Muscle layer of duodenum (tissue), 2 donors: ENCODE results near the gene RNF43.
A peak's percentile ranks its signal among the peaks of the same experiment; 100 is the strongest.

ENCODE experiments used
- H3K27ac ChIP-seq: one replicate; pipeline ENCODE4 v1.7.0; 2013; ENCODE audit warnings: mild to moderate bottlenecking, low read length
- H3K27me3 ChIP-seq: one replicate; pipeline ENCODE4 v1.7.0; 2013; ENCODE audit warnings: low read depth, mild to moderate bottlenecking, control low read depth, low read length
- H3K36me3 ChIP-seq, 2 donors: one replicate each; pipeline ENCODE4 v1.7.0; 2013; ENCODE audit warnings: low read length in 2 of 2, control low read depth in 1 of 2, mild to moderate bottlenecking in 1 of 2; ENCODE audit not compliant: insufficient read depth in 2 of 2, control insufficient read depth in 1 of 2
- H3K4me1 ChIP-seq, 2 donors: one replicate each; pipeline ENCODE4 v1.7.0; 2013; ENCODE audit warnings: low read length in 2 of 2, mild to moderate bottlenecking in 2 of 2, control low read depth in 1 of 2, moderate library complexity in 1 of 2; ENCODE audit not compliant: insufficient read depth in 2 of 2, control insufficient read depth in 1 of 2
- H3K4me3 ChIP-seq, 2 donors: one replicate each; pipeline ENCODE4 v1.7.0; 2013; ENCODE audit warnings: low read length in 2 of 2, low read depth in 1 of 2, mild to moderate bottlenecking in 1 of 2
- H3K9me3 ChIP-seq, 2 donors: one replicate each; pipeline ENCODE4 v1.7.0; 2013; ENCODE audit warnings: low read length in 2 of 2, control low read depth in 1 of 2, mild to moderate bottlenecking in 1 of 2; ENCODE audit not compliant: control insufficient read depth in 1 of 2
- donor health status: healthy.

Gene RNF43

DNA sequence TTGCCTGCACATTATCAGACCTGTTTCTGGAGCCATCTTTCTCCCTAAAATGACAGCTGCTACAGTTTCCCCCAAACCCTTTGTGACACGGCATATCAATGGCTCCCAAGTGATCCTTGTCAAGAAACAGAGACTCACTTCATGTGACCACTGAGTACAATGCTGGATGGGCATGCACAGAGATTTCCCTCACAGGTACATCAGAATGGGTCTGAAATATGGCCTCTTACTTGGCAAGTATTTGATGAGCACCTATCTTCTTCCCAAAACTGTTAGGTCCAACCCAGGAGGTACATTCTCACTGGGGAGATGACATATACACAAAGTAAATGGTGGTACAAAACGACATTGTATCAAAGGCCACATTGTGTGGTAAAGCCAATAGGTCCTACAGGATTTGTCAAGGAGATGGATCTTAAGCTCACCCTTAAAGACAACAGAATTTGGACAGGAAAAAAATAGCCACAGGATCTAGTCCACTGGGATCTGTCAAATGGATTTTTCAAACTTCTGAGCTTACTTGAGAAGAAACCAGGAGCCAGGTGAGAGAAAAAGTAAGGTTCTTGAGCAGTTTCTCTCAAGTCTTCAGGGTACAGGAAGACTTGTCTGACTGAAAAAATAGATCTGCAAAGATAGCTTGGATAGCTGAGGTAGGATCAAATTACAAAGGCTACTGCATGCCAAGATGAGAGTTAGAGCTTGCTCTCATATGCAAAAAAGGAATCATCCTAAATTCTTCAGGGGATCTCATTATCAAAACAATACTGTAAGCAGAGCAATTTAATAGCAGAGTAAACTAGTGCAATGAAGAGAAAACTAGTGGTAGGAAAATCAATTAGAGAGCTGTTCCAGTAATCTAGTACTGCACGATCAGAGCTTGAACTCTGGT, 28.8 kb downstream of the RNF43 start:
- no peaks in the 10 kb centered on the region for H3K4me1 ChIP-seq
- no peak overlapping the region for H3K27ac ChIP-seq
- H3K9me3 ChIP-seq = no peaks in the 10 kb centered on the region
- H3K27me3 ChIP-seq = no peaks in the 10 kb centered on the region
- H3K36me3 ChIP-seq = no peaks in the 10 kb centered on the region
- H3K4me3 ChIP-seq = no peak overlapping the region

- Histone ChIP-seq H3K4me3 (no peak overlapping the region), H3K4me1 (no peaks in the 10 kb centered on the region), H3K27me3 (no peaks in the 10 kb centered on the region), H3K27ac (no peak overlapping the region), H3K9me3 (no peaks in the 10 kb centered on the region), H3K36me3 (no peaks in the 10 kb centered on the region)
Observed at GRCh38 chr17:58387834-58388233, 29.5 kb downstream of the RNF43 start.

- no peaks in the 10 kb centered on the region for H3K27me3 ChIP-seq
- H3K4me3 ChIP-seq = no peak overlapping the region
- H3K36me3 ChIP-seq = no peaks in the 10 kb centered on the region
- peaks cover 2 to 4% of the 10 kb centered on the region in 2 donors for H3K4me1 ChIP-seq
- no peak overlapping the region for H3K27ac ChIP-seq
- no peaks in the 10 kb centered on the region for H3K9me3 ChIP-seq
Observed at GRCh38 chr17:58386708-58387107, 30.6 kb downstream of the RNF43 start.

DNA sequence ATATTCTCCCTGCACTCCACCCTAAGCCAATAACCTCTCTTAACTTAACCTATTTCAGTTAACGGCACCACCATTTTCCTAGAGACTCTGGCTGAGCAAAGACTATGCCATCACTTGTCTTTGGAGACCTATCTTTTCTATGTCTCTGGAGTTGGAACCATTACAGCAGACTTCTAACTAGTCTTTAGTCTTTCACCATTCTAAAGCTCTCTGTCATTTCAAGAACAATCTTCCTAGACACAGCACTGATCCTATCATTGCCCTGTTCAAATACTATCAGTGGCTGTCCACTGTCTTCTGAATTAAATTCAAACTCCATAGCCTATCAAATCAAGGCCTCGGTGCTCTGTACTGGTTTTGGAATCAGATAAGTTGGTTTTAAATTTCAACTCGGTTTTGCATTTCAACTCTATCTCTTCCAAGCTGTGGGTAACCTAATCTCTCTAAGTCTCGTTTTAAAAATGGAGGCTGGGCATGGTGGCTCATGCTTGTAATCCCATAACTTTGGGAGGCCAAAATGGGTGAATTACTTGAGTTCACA, 31.9 kb downstream of the RNF43 start:
- no peak overlapping the region for H3K4me3 ChIP-seq
- H3K36me3 ChIP-seq = no peaks in the 10 kb centered on the region
- peaks cover 4% of the 10 kb centered on the region in 2 donors for H3K4me1 ChIP-seq
- no peaks in the 10 kb centered on the region for H3K9me3 ChIP-seq
- no peaks in the 10 kb centered on the region for H3K27me3 ChIP-seq
- no peak overlapping the region for H3K27ac ChIP-seq

DNA sequence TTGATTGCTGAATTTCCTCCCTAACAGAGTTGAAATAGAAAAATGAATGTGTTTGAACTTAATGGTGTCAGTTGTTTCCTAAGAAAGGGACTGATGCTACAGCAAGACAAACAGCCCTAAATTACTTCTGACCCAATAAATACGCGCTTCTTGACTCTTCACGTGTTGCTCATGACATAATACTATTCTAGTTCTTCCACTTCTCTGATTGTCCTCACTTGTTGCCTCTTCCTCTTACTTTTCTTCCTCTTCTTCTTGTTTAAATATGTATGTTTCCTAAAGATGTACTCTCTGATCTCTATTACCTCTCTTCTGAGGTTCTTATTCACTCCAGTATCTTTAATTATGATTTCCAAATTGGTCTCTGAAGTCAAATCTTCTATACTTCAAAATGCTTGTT, 32.4 kb downstream of the RNF43 start:
- Histone ChIP-seq H3K27ac (no peak overlapping the region), H3K36me3 (no peaks in the 10 kb centered on the region), H3K4me3 (no peak overlapping the region), H3K27me3 (no peaks in the 10 kb centered on the region), H3K9me3 (no peaks in the 10 kb centered on the region), H3K4me1 (peaks cover 4% of the 10 kb centered on the region in 2 donors)

DNA sequence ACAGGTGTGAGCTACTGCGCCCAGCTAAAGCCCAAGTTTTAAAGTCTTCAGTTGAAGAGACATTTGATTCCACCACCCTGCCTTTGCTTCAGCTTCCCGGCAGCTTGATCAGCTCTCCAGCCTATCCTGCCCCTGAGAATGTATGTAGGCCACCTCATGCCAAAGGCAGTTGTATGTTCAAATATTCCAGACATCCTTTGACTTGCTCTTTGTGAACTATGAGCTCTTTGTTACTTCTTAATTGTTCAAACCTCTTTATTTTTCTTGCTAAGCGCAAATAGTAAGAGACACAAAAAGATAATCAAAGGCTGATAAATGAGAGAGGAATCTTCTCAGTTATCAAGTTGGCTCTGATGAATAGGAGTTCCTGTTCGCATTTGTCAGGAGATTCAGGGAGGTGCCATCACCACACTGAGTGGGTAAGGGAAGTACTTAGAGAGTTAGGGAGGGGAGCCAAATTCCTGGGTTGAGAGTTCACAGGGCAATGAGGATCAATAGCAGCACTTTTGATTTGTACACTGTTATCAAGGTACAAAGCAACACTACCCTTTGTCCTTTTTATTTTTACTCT, 33.4 kb downstream of the RNF43 start:
- no peaks in the 10 kb centered on the region for H3K9me3 ChIP-seq
- no peak overlapping the region for H3K4me3 ChIP-seq
- no peaks in the 10 kb centered on the region for H3K27me3 ChIP-seq
- peaks cover 4% of the 10 kb centered on the region in 2 donors for H3K4me1 ChIP-seq
- no peaks in the 10 kb centered on the region for H3K36me3 ChIP-seq
- H3K27ac ChIP-seq = no peak overlapping the region

GRCh38 chr17:58382872-58383242, 34.5 kb downstream of the RNF43 start:
- Histone ChIP-seq H3K4me1 (peaks cover 4% of the 10 kb centered on the region in 2 donors), H3K27ac (no peak overlapping the region), H3K36me3 (no peaks in the 10 kb centered on the region), H3K9me3 (no peaks in the 10 kb centered on the region), H3K4me3 (no peak overlapping the region), H3K27me3 (no peaks in the 10 kb centered on the region)

GRCh38 chr17:58382108-58382871, 35.0 kb downstream of the RNF43 start:
- H3K36me3 ChIP-seq = no peaks in the 10 kb centered on the region
- H3K27ac ChIP-seq = no peak overlapping the region
- no peaks in the 10 kb centered on the region for H3K9me3 ChIP-seq
- H3K4me3 ChIP-seq = no peak overlapping the region
- peaks cover 4% of the 10 kb centered on the region in 2 donors for H3K4me1 ChIP-seq
- H3K27me3 ChIP-seq = no peaks in the 10 kb centered on the region

DNA sequence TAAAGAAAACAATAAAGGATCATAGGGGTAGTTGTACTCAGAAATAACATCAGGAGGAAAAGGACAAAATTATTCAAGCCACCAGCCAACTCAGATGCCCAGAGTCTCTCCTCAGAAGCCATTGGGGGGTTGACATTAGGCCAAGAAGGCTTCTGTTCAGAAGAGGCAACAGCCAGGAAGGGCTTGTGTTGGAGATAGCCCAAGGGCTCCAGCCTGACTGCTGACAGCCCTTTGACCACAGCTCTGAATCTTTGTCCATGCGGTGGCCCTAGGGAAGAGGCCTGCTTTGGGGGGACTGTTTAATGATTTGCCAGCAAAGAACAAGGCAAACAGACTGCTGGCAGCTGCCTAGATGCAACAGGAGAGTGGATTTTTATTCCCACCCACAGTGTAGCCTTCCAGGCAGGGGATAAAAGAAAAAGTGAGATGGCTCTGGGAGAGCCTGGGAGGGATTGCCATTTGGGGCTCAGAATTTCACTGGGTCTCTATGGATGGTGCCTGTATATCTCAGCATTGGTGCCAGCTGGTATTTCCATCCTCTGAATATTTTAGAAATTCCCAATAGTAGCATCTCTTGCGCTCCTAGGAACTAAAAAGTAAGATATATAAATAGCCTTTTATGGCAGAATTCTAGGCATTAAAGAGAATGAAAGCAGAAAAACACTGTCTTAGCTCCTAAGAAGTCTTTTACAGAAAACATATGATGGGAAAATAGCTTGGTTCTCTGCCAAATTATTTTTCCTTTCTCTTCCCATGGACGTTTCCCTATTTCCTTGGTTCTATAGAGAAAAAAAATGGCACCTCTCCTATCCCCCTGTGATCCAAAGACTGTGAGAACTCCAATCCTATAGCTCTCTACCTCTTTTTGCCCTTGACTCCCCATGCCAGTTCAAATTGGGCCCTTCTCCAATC, 36.0 kb downstream of the RNF43 start:
- Histone ChIP-seq H3K36me3 (no peaks in the 10 kb centered on the region), H3K27ac (peak overlapping the region; percentile 7), H3K4me1 (peaks cover 4% of the 10 kb centered on the region in 2 donors), H3K4me3 (no peak overlapping the region), H3K27me3 (no peaks in the 10 kb centered on the region), H3K9me3 (no peaks in the 10 kb centered on the region)

DNA sequence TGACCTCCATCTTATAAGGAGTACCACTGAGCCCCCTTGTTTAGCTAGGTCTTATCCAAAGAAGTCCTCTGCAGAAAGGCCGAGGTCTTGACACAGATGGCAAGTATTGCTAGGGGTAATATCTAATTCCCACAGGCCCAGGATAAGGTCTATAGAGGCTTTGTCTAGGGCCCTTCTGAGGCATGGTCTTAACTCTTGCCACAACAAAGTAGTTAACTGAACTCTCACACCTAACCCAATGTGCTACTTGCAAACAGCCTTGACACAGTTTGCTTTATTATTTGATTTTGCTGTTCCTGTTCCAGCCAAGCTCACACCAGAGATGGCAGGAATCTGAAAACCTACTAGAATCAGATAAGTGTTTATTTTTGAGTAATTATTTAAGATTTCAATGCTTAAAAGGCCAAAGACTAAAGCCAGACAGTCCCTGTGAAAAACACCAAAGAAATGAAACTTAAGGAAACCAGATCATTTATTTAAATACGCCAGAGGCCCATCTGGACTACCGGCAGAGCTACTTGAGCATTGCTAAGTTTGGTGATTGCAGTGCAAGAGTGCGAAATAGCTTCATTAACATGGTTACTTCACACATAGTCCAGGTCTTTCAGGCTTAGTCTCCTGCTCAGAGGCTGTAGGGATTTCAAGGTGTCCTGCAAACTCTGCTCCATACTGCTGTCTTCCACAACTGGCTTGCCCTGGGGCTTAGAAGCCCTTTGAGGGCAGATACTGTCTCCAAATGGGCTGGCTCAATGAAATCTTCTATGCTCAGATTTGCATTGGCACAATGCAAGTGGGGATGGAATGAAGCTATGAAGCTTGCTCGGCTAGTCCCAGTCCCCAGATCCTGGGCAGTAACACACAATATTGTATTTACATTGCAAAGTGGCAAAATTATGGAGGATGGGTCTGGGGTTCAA, 36.9 kb downstream of the RNF43 start:
- H3K27ac ChIP-seq = no peak overlapping the region
- H3K27me3 ChIP-seq = no peaks in the 10 kb centered on the region
- no peak overlapping the region for H3K4me3 ChIP-seq
- H3K36me3 ChIP-seq = no peaks in the 10 kb centered on the region
- H3K9me3 ChIP-seq = no peaks in the 10 kb centered on the region
- H3K4me1 ChIP-seq = peaks cover 4 to 8% of the 10 kb centered on the region in 2 donors
